PC-3 (cell line): Measurements from ENCODE around the gene SRR. TPM values are rescaled to one million over a fixed set of nuclear protein-coding genes. Genes with fewer than 3 reads are reported as not detected.

Experiments
- ATAC-seq: fragments of 200-7000 bp; cut with Tn5 transposase; 2 replicates; pipeline ENCODE4 v1.9.1; 2020; ENCODE audit warnings: mild to moderate bottlenecking, moderate library complexity
- BruUV-seq: library from RNA; stranded (reverse); fragments of 400-500 nt; replicated peaks from 2 replicates; lab custom pipeline; 2021; lab: Mats Ljungman, UMichigan
- CTCF ChIA-PET: fragments of 300-600 bp; sonication (Branson Sonifier 250); formaldehyde crosslinking; loops from one replicate; lab custom pipeline; 2022; ENCODE audit warnings: antibody characterized with exemption; lab: Charles Lee
- POLR2A ChIA-PET: fragments of 300-600 bp; sonication (Branson Sonifier 250); formaldehyde crosslinking; loops from one replicate; lab custom pipeline; 2022; ENCODE audit warnings: antibody characterized with exemption; ENCODE audit not compliant: unreplicated experiment; lab: Charles Lee
- DNase-seq: peaks from one replicate; pipeline ENCODE4 v3.0.0-alpha.2; 2015
- H2AFZ ChIP-seq: fragments of 300-600 bp; sonication (generic); 2 replicates; pipeline ENCODE4 v1.6.0; 2016; ENCODE audit warnings: antibody characterized with exemption, low read length
- H3F3A ChIP-seq: fragments of 300-600 bp; sonication (generic); one replicate; pipeline ENCODE4 v1.6.0; 2017; ENCODE audit warnings: antibody characterized with exemption, low read length, control low read depth, mild to moderate bottlenecking; ENCODE audit not compliant: unreplicated experiment
- H3K27ac ChIP-seq: fragments of 300-600 bp; sonication (generic); 2 replicates; pipeline ENCODE4 v1.5.1; 2016; ENCODE audit warnings: mild to moderate bottlenecking, low read length
- H3K27me3 ChIP-seq: fragments of 300-600 bp; sonication (generic); 2 replicates; pipeline ENCODE4 v1.6.1; 2016; ENCODE audit warnings: low read length, mixed read lengths
- H3K36me3 ChIP-seq: fragments of 300-600 bp; sonication (generic); 2 replicates; pipeline ENCODE4 v1.6.1; 2016; ENCODE audit warnings: low read depth, mixed run types, low read length, mixed read lengths
- H3K4me1 ChIP-seq: fragments of 300-600 bp; sonication (generic); 2 replicates; pipeline ENCODE4 v1.5.1; 2016; ENCODE audit warnings: low read length; ENCODE audit not compliant: insufficient read depth
- H3K4me2 ChIP-seq: fragments of 300-600 bp; sonication (generic); 2 replicates; pipeline ENCODE4 v1.6.0; 2016; ENCODE audit warnings: low read length
- H3K4me3 ChIP-seq: fragments of 300-600 bp; sonication (generic); 2 replicates; pipeline ENCODE4 v1.5.1; 2016; ENCODE audit warnings: mild to moderate bottlenecking, low read length, mixed read lengths
- H3K79me2 ChIP-seq: fragments of 300-600 bp; sonication (generic); 2 replicates; pipeline ENCODE4 v1.6.1; 2017; ENCODE audit warnings: low read length, mixed read lengths
- H3K9ac ChIP-seq: fragments of 300-600 bp; sonication (generic); 2 replicates; pipeline ENCODE4 v1.6.0; 2016; ENCODE audit warnings: mild to moderate bottlenecking, low read length
- H3K9me2 ChIP-seq: fragments of 300-600 bp; sonication (generic); replicated peaks from 2 replicates; pipeline ENCODE4 v1.6.1; 2016; ENCODE audit warnings: mixed run types, low read length, mixed read lengths
- H3K9me3 ChIP-seq: fragments of 300-600 bp; sonication (generic); 2 replicates; pipeline ENCODE4 v1.6.1; 2016; ENCODE audit warnings: low read length, mixed read lengths
- H4K20me1 ChIP-seq: fragments of 300-600 bp; sonication (generic); 2 replicates; pipeline ENCODE4 v1.6.1; 2016; ENCODE audit warnings: low read length, mixed read lengths
- CTCF ChIP-seq: fragments of 300-600 bp; sonication (generic); conservative IDR thresholded peaks from 2 replicates; pipeline ENCODE4 v1.5.1; 2017; ENCODE audit warnings: antibody characterized with exemption, low read depth, mild to moderate bottlenecking, low read length
- EZH2 ChIP-seq: fragments of 300-600 bp; sonication (generic); IDR thresholded peaks from one replicate; pipeline ENCODE4 v1.6.1; 2017; ENCODE audit warnings: antibody characterized with exemption, mild to moderate bottlenecking, low read length; ENCODE audit not compliant: unreplicated experiment
- EZH2phosphoT487 ChIP-seq: fragments of 300-600 bp; sonication (generic); IDR thresholded peaks from 2 replicates; pipeline ENCODE4 v1.6.1; 2018; ENCODE audit warnings: mild to moderate bottlenecking, antibody characterized with exemption, low read length, borderline replicate concordance
- intact Hi-C: fragments of 100-400 bp; cut with micrococcal nuclease; formaldehyde crosslinking; loops from 2 replicates; pipeline ENCODE4 v1.9.0; 2023
- total RNA-seq: library from RNA; depleted of rRNA; stranded (reverse); fragments of >200 nt; gene quantifications from 2 replicates; pipeline ENCODE4 v1.2.3, GENCODE V29; 2014

SRR gene
- total RNA-seq, 1 experiment from 2014 or later = 12.0 TPM

- BruUV-seq = no TSS peak
- no peaks in the 10 kb centered on the region for H3K4me1 ChIP-seq
- no peak overlapping the region for H3K4me2 ChIP-seq
- H3K9ac ChIP-seq = no peak overlapping the region
- no peak for DNase-seq
- no peak overlapping the region for H3K27ac ChIP-seq
- no peak overlapping the region for H3K4me3 ChIP-seq
- H3F3A ChIP-seq = no peaks in the 10 kb centered on the region
- H3K36me3 ChIP-seq = no peaks in the 10 kb centered on the region
- no peaks in the 10 kb centered on the region for H3K79me2 ChIP-seq
- H3K9me3 ChIP-seq = no peaks in the 10 kb centered on the region
- no peaks in the 10 kb centered on the region for H4K20me1 ChIP-seq
- TF ChIP-seq CTCF = no peak
- no peak for TF ChIP-seq EZH2
- no peak for TF ChIP-seq EZH2phosphoT487
- no peaks in the 10 kb centered on the region for H3K9me2 ChIP-seq
- CTCF ChIA-PET = no interaction called here
- no peaks in the 10 kb centered on the region for H3K27me3 ChIP-seq
- H2AFZ ChIP-seq = no peak overlapping the region
- POLR2A ChIA-PET = no interaction called here
- intact Hi-C loops = no loop called here
- ATAC-seq = no peak
Observed at GRCh38 chr17:2271985-2272702, 31.6 kb upstream of the SRR start.

GRCh38 chr17:2274414-2274813 is 29.3 kb upstream of the SRR start:
- ATAC-seq = no peak
- no peaks in the 10 kb centered on the region for H3K79me2 ChIP-seq
- POLR2A ChIA-PET = no interaction called here

More at GRCh38 chr17:2274414-2274813, 29.3 kb upstream of the SRR start:
- no peaks in the 10 kb centered on the region for H4K20me1 ChIP-seq
- CTCF ChIA-PET = no interaction called here
- intact Hi-C loops = no loop called here
- H3K9me3 ChIP-seq = no peaks in the 10 kb centered on the region
- H3K36me3 ChIP-seq = no peaks in the 10 kb centered on the region
- no peaks in the 10 kb centered on the region for H3K27me3 ChIP-seq
- TF ChIP-seq EZH2 = no peak
- TF ChIP-seq EZH2phosphoT487 = no peak
- TF ChIP-seq CTCF = no peak
- no peaks in the 10 kb centered on the region for H3F3A ChIP-seq
- no peak for DNase-seq
- H3K9me2 ChIP-seq = no peaks in the 10 kb centered on the region
- H3K27ac ChIP-seq = no peak overlapping the region
- H3K4me3 ChIP-seq = no peak overlapping the region
- H3K9ac ChIP-seq = no peak overlapping the region
- no peak overlapping the region for H3K4me2 ChIP-seq
- no peaks in the 10 kb centered on the region for H3K4me1 ChIP-seq
- H2AFZ ChIP-seq = no peak overlapping the region
- BruUV-seq = no TSS peak
